ENCODE results near the gene DSP.
A peak's percentile ranks its signal among the peaks of the same experiment; 100 is the strongest.

The DSP gene

DNA sequence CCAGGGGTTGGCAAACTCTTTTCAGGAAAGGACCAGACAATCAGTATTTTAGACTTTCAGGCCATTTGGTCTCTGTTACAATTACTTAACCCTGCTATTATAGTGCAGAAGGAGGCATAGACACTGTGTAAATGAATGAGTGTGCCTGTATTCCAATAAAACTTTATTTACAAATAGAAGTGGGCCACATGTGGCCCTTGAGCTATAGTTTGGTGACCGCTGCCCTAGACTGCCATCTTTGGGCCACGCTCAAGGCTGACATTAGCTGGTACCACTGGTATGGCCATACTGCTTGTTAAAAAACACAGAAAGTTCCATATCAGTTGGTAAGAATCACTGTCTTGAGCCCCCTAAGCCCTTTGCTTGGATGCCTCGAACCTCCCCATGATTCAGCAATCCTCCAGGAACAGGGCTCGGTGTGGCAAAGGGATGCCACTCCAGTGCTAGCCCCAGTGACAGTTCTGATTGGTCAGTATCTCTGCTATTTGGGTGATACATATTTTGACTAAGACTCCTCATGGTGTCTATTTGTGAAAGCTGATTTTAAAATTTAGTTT is 25.2 kb downstream of the DSP start:
- no peak for DNase-seq

DNA sequence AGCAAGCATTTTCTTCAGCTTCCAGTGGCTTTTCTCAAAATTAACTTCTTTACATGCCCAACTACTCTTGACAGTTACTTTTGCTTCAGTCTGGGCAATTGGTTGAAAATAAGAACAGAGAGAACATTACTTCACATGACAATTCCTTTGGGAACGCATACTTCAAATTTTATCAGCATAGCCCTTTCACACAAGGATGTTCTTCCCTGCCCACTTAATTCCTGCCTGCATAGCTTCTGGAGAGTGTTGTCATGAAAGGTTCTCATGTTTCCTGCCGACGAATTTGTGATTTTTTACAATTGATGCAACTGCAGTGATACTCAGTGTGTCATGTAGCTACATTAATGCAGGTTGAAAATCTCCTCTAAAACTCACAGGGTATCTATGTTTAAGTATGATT is 26.6 kb downstream of the DSP start:
- no peak for DNase-seq

DNA sequence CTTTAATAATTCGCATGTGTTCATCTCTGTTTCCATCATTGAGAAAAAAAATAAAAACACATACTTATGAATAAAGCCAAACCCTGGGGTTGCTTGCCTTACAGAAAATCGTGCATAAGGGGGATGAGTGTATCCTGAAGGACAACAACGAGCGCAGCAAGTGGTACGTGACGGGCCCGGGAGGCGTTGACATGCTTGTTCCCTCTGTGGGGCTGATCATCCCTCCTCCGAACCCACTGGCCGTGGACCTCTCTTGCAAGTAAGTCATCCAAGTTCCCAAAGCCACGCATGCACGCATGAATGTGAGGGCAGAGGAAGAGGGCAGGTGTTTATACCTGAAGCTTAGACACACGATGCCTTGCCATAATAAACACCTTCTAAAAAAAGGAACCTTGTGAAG is 27.6 kb downstream of the DSP start:
- DNase-seq: no peak

DNA sequence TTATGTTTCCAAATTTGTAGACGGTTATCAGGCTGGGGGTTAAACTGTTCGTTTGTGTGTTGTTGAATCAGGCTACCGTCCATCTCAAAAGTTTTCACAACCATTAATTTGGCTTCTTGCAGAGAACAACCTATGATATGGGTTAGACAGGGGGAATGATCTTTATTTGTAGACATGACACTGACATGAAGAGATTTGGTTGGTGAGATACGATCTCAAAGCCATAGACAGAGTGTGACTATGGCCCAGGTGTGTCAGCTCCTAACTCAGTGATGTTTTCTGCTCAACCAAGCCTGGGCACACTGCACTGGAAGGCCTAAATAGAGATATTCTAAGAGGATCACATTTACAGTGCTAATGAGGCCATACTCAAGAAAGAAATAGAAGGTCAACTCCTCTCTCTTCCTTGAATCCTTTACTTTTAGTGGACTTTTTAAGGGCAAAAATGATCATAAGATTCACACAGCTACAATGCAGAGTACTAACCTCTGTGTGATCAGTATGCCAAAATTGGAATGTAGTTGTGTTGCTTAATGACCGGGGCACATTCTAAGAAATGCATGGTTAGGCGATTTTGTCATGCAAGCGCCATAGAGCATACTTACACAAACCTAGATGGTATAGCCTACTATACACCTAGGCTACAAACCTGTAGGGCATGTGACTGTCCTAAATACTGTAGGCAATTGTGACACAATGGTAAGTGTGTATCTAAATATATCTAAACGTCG is 30.9 kb downstream of the DSP start:
- DNase-seq: no peak

DNA sequence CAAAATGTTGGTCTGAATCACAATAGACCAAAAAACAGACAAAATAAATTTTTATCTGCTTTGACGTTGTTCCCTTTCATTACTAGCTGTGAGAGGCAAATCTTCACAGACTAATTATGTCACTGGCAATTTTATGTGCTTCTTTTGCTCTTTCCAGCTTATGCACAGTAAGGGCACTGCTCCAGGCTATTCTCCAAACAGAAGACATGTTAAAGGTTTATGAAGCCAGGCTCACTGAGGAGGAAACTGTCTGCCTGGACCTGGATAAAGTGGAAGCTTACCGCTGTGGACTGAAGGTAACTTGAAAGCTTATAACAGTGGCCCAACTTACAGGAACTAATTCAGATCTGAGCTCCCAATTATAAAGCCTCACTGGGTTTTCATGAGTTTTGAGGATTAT is 33.0 kb downstream of the DSP start:
- no peak for DNase-seq

DNA sequence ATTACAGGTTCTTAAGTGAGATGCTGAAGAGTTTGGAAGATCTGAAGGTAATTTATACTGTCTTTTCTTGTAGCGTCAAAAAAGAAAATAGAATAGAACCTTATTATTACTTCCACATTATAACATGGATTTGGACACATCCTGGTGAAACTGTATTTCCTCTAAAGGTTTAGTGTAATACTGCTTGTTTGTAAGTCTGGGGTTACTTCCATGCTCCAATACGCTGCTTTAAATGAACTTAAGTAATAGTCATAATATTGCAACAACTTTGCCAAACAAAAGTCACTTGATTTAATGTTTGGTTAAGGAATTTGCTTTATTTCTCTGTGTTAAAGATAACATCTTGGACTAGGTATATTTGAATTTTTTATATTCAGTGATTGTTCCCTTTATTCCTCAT is 37.0 kb downstream of the DSP start:
- no peak for DNase-seq

DNA sequence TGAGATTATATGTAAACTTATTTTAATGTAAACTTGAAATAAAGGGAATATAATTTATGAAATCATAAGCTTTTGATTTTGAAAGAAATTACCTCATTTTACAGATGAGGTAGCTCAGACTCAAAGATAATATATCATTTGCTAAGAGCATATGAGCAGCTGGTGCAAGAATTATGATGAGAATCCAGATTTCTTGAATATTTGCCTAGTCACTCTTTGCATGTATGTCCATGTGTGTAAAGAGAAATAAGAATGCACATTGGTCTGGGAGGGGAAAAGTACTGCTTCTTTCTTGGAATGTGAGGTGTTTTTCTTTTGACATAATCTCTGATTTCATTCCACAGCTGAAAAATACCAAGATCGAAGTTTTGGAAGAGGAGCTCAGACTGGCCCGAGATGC is 37.5 kb downstream of the DSP start:
- no peak for DNase-seq

DNA sequence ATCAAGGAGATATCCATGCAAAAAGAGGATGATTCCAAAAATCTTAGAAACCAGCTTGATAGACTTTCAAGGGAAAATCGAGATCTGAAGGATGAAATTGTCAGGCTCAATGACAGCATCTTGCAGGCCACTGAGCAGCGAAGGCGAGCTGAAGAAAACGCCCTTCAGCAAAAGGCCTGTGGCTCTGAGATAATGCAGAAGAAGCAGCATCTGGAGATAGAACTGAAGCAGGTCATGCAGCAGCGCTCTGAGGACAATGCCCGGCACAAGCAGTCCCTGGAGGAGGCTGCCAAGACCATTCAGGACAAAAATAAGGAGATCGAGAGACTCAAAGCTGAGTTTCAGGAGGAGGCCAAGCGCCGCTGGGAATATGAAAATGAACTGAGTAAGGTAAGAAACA is 38.4 kb downstream of the DSP start:
- DNase-seq: no peak

DNA sequence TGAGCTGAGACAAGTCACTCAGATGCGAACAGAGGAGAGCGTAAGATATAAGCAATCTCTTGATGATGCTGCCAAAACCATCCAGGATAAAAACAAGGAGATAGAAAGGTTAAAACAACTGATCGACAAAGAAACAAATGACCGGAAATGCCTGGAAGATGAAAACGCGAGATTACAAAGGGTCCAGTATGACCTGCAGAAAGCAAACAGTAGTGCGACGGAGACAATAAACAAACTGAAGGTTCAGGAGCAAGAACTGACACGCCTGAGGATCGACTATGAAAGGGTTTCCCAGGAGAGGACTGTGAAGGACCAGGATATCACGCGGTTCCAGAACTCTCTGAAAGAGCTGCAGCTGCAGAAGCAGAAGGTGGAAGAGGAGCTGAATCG is 39.1 kb downstream of the DSP start:
- no peak for DNase-seq

DNA sequence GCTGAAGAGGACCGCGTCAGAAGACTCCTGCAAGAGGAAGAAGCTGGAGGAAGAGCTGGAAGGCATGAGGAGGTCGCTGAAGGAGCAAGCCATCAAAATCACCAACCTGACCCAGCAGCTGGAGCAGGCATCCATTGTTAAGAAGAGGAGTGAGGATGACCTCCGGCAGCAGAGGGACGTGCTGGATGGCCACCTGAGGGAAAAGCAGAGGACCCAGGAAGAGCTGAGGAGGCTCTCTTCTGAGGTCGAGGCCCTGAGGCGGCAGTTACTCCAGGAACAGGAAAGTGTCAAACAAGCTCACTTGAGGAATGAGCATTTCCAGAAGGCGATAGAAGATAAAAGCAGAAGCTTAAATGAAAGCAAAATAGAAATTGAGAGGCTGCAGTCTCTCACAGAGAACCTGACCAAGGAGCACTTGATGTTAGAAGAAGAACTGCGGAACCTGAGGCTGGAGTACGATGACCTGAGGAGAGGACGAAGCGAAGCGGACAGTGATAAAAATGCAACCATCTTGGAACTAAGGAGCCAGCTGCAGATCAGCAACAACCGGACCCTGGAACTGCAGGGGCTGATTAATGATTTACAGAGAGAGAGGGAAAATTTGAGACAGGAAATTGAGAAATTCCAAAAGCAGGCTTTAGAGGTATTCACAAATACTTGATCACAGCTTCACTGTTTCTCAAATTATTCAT is 39.6 kb downstream of the DSP start:
- DNase-seq: no peak

DNA sequence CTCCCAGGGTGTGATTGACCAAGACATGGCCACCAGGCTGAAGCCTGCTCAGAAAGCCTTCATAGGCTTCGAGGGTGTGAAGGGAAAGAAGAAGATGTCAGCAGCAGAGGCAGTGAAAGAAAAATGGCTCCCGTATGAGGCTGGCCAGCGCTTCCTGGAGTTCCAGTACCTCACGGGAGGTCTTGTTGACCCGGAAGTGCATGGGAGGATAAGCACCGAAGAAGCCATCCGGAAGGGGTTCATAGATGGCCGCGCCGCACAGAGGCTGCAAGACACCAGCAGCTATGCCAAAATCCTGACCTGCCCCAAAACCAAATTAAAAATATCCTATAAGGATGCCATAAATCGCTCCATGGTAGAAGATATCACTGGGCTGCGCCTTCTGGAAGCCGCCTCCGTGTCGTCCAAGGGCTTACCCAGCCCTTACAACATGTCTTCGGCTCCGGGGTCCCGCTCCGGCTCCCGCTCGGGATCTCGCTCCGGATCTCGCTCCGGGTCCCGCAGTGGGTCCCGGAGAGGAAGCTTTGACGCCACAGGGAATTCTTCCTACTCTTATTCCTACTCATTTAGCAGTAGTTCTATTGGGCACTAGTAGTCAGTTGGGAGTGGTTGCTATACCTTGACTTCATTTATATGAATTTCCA is 43.9 kb downstream of the DSP start:
- DNase-seq: no peak

DNA sequence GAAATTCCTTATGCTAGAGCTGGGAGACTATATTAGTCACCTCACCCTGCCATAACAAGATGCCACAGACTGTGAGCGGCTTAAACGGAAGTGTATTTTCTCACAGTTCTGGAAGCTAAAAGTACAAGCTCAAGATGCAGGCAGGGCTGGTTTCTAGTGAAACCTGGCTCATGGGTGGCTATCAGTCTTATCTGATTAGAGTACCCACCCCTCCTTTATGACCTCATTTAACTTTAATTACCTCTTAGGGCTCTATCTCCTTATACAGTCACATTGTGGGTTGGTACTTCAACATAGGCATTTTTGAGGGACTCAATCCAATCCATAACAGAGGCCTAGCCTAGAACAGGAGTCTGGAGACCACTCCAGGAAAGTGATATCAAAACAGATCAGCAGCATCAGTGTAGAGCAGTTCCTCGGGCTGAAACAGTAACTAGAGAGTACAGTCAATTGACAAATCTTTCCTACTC is 46.2 kb downstream of the DSP start:
- no peak for DNase-seq

DNA sequence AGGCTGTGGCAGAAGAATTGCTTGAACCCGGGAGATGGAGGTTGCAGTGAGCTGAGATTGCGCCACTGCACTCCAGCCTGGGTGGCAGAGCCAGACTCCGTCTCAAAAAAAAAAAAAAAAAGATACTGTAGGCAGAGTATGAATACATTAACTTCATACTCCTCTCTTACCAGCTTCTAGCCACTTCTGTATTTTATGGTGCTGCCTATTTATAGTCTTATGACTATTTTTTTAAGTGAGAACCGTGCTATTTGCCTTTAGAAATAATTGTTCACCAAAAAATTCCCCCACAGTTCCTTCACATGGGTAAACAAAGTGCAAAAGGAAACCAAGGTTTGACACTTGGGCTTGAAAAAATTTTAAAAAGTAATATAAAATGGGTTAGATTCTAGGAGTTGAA is 47.0 kb downstream of the DSP start:
- DNase-seq: no peak

DNA sequence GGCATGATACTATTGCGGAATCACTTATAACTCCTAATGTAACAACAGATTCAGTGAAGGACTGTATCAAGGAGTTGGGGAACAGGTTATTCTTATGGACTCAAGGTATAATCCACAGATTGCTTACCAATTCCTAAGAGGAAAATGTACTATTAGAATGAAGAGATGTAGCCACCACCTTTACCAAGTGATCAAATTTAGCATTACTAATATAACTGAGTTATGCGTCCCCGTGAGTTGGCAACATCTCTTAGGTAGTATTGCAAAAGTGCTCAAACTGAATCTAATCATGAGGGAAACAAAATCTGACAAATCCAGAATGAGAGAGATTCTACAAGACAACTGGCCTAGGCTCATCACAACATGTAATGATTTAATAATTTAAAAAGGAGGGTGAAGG is 47.8 kb downstream of the DSP start:
- no peak for DNase-seq

DNA sequence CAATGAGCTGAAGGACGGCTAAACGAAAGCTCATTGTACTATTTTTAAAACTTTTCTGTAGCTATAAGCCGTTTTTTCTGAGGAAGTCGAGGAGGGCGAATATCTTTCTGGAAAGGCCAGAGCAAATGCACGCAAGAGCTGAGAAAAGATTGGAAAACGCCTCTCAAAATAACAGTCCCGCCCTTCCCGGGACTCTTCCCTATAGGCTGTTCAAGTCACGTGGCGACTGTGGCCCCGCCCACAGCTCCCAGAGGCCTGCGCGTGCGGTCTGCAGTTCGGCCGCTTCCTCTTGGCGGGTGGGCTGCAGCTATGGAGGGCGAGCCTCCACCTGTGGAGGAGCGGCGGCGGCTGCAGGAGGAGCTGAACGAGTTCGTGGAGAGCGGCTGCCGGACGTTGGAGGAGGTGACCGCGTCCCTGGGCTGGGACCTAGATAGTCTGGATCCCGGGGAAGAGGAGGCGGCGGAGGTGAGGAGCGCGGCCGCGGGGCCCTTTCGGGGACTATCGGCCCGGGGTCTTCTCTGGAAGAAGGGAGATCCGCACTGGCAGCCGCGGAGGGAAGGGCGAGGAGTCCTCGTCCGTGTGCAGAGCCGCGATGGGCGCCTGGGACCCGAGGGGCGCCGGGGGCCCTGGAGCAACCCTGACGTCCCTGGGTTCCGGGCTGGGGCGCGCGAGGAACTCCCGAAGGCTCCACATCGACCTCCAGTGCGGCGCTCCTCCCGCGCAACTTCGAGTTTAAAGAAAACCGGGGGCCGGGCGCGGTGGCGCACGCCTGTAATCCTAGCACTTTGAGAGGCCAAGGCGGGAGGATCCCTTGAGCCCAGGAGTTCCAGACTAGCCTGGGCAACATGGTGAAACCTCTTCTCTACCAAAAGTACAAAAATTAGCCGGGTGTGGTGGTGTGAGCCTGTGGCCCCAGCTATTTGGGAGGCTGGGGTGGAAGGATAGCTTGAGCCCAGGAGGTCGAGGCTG is 48.8 kb downstream of the DSP start, which contains the start of gene SNRNP48:
Gene SNRNP48 (plus strand): TSS at position 250 of the 969 bp plus-strand sequence. CDS start 60 bp downstream, at position 310.
- peak; percentile 80 for DNase-seq

DNA sequence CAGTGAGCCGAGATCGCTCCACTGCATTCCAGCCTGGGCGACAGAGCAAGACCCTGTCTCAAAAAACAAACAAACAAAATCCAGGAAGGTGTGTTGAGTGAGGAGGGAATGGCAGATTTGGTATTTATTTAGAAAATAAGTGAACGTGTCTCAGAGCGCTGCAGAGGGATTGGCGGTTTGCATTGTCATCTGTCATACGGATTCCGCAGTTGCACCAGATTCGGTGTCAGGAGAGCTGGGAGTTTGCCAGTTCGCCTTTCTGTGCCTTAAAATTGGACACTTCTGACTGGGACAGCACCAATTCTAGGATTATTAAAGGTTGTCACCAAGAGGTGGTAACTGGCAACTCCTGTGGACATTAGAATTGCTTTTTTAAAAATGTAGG is 49.4 kb downstream of the DSP start:
- no peak for DNase-seq

DNA sequence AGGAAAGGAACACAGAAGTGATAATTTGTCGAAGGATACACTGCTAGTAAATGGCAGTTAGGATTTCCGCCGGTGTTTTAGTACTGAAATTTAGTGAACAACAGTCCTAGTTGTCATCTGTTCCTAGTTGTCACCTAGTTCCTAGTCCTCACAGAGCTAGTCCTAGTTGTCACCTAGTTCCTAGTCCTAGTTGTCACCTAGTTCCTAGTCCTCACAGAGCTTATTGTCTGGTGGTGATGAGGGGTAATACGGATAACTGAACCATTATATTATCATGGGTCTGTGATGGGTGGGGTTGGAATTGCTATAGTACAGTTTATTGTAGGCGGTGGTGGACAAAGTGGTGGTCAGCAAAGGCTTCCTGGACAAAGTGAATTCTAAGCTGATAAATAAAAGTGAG is 50.3 kb downstream of the DSP start:
- no peak for DNase-seq

DNA sequence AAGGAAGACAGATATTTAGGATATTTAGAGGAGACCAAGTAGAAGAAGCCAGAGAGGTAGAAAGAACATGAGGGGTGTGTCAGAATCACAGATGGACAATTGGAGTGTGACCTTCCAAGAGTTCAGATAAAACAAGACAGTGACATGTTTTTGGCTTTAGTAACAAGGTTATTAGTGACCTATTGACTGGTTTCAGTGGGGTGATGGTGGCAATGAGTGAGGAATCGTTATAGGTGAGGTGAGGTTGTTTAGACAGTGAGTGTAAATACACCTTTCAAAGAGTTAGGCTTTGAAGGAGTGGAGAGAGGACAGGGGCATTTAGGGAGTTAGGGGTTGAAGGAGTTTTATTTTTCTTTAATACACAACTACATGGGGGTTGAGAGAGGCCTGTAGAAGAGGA is 51.8 kb downstream of the DSP start:
- DNase-seq: no peak

DNA sequence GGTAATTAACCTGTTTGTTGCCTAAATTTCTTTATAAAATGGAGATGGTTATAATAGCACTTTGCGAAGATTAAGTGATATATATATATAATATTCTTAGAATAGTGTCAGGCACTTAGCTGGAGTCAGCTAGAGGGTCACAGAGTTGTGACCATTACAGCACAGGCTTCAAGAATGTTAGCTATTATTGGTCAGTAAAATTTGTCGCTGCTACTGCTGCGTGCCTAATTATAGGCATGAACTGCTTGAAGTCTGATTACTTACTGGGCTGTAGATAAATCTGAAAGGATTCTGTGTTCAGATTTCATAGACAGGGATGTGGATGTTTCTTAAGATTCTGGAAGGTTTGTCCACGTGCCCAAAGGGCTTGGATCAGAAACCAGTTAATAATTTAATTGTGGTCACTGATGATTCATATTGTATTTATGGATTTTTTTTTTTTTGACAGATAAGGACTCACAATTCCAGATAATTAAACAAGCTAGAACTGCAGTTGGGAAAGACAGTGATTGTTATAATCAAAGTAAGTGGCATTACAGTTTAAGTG is 53.2 kb downstream of the DSP start:
- DNase-seq: no peak

DNA sequence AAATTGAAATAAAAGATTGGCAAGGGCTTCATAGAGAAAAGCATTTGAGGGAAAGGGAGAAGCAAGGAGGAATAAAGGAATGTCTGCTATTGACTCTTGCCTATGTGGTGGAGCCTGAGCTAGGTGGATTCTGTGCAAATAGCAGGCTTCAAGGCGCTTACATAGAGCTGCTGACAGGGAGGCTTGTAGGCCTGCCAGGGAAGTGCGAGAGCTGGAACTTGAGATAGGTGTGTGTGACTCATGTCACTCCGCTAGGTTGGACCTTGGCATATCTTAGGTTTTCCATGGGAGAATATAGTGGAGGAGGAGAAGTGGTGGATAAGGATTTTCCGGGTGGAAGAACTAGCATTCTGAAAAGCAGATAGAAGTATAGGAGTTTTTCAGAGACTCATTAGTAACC is 62.5 kb downstream of the DSP start:
- no peak for DNase-seq

DNA sequence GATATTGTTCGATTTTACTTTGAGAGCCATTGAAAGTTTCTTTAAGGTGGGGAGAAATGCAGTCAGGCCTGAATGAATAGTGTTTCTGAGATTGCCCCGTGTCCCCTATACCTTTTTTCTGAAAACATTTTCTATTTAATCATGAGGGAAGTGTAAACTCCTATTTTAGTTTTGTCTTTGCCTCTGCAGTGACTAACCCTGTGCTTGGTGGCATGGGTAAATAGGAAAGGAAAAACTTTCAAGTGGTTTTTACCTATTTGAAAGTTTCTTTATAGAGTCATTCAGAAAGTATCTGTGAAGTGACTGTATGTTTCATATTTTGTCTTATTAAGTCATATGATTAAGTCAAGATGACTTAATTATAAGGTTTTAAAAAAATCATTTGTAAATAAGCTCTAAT is 63.0 kb downstream of the DSP start:
- DNase-seq: no peak
